AG09319 (cell line): Measurements from ENCODE around the gene ARHGAP20.

ENCODE experiments used
- DNase-seq: peaks from one replicate; pipeline ENCODE4 v3.0.0-alpha.2; 2010; ENCODE audit warnings: low read depth; ENCODE audit errors: extremely low read depth
- TF ChIP-seq, protein P1 (sequence below): IDR thresholded peaks from 2 replicates; pipeline ENCODE4 v1.5.1; 2011; ENCODE audit warnings: low read depth, mild to moderate bottlenecking, inconsistent platforms, low read length, moderate library complexity

The ARHGAP20 gene

DNA sequence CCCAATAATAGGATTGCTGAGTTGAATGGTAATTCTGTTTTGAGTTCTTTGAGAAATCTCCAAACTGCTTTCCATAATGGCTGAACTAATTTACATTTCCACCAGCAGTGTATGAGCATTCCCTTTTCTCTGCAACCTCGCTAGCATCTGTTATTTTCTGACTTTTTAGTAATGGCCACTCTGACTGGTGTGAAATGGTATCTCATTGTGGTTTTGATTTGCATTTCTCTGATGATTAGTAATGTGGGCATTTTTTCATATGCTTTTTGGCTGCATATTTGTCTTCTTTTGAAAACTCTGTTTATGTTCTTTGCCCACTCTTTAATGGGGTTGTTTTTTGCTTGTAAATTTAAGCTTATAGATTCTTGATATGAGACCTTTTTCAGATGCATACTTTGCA lies 185.1 kb downstream of the ARHGAP20 start:
- TF ChIP-seq, protein P1, sequence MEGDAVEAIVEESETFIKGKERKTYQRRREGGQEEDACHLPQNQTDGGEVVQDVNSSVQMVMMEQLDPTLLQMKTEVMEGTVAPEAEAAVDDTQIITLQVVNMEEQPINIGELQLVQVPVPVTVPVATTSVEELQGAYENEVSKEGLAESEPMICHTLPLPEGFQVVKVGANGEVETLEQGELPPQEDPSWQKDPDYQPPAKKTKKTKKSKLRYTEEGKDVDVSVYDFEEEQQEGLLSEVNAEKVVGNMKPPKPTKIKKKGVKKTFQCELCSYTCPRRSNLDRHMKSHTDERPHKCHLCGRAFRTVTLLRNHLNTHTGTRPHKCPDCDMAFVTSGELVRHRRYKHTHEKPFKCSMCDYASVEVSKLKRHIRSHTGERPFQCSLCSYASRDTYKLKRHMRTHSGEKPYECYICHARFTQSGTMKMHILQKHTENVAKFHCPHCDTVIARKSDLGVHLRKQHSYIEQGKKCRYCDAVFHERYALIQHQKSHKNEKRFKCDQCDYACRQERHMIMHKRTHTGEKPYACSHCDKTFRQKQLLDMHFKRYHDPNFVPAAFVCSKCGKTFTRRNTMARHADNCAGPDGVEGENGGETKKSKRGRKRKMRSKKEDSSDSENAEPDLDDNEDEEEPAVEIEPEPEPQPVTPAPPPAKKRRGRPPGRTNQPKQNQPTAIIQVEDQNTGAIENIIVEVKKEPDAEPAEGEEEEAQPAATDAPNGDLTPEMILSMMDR, result no peak
- no peak for DNase-seq
